SU-DHL-6 (cell line): ENCODE results near the gene TREML4.

Experiments
- CTCF ChIP-seq: fragments of 200-600 bp; sonication (generic); IDR thresholded peaks from one replicate; pipeline ENCODE4 v1.5.1; 2017; ENCODE audit warnings: antibody characterized with exemption, mild to moderate bottlenecking, low read length, moderate library complexity; ENCODE audit not compliant: insufficient read depth, poor library complexity, severe bottlenecking
- EZH2phosphoT487 ChIP-seq: fragments of 200-600 bp; sonication (generic), shearing (Covaris generic); conservative IDR thresholded peaks from 2 replicates; pipeline ENCODE4 v1.6.1; 2018; ENCODE audit warnings: mild to moderate bottlenecking, antibody characterized with exemption, low read length, moderate library complexity, mixed read lengths

DNA sequence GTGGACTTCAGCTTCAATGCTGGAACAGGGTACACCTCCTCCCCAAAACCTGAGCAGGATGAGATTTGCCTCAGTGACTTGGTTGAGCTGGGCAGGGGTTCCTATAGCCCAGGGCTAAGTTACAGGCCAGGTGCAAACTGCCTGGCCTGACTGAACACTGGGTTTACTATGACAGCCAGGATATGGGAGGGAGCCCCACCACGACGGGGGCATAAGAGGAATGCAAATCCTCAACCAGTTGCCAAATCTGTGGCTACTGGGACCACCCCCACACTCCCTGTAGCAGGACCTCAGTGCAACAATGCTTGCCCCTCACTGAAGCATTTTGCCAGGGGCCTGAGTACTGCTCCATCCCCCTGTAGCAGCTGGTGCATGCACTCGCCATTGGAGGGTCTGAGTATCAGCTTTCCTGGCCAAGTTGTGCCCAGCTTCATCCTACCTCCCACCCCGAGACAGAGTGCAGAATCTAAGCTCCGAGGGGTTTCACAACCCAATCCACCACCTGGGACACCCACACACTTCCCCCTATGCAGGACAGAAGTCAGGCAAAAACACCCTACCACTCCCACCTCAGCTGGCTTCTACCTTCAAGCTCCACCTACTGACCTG is 27.6 kb downstream of the TREML4 start:
- TF ChIP-seq CTCF (no peak), EZH2phosphoT487 (no peak)
